Caco-2 (cell line): Measurements from ENCODE around the gene FGFBP3. TPM values are rescaled to one million over a fixed set of nuclear protein-coding genes. Genes with fewer than 3 reads are reported as not detected.

ENCODE experiments used
- BruUV-seq: library from RNA; stranded (reverse); fragments of 400-500 nt; replicated peaks from 2 replicates; lab custom pipeline; 2021; lab: Mats Ljungman, UMichigan
- CTCF ChIA-PET: fragments of 300-600 bp; sonication (Branson Sonifier 250); formaldehyde crosslinking; loops from one replicate; lab custom pipeline; 2022; ENCODE audit warnings: antibody characterized with exemption; lab: Charles Lee
- POLR2A ChIA-PET: fragments of 300-600 bp; sonication (Branson Sonifier 250); formaldehyde crosslinking; loops from one replicate; lab custom pipeline; 2022; ENCODE audit warnings: antibody characterized with exemption; lab: Charles Lee
- DNase-seq, 2 experiments: peaks; one replicate each; pipeline versions ENCODE4 v3.0.0 to v3.0.0-alpha.2; 2020 to 2022
- H3K27me3 ChIP-seq: replicated peaks from 2 replicates; pipeline ENCODE4 v1.6.0; 2011; ENCODE audit warnings: low read length; ENCODE audit not compliant: control insufficient read depth, insufficient read depth
- H3K36me3 ChIP-seq: 2 replicates; pipeline ENCODE4 v1.5.1; 2011; ENCODE audit warnings: low read length; ENCODE audit not compliant: control insufficient read depth, insufficient read depth
- H3K4me1 ChIP-seq: fragments of 250-450 bp; sonication (Bioruptor Pico); 2 replicates; pipeline ENCODE4 v1.5.1; 2020; ENCODE audit warnings: mild to moderate bottlenecking
- H3K4me3 ChIP-seq: 2 replicates; pipeline ENCODE4 v1.5.1; 2011; ENCODE audit warnings: low read depth, mild to moderate bottlenecking, control low read depth, low read length
- H3K9me3 ChIP-seq: fragments of 250-450 bp; sonication (Bioruptor Pico); 2 replicates; pipeline ENCODE4 v1.5.1; 2020; ENCODE audit warnings: mild to moderate bottlenecking, moderate library complexity
- H3K27ac Mint-ChIP-seq: one replicate; pipeline ENCODE4 v1.8.0; 2022; ENCODE audit warnings: mixed read lengths; ENCODE audit not compliant: unreplicated experiment
- H3K27me3 Mint-ChIP-seq: one replicate; pipeline ENCODE4 v1.8.0; 2022; ENCODE audit warnings: mixed read lengths; ENCODE audit not compliant: insufficient read depth, unreplicated experiment
- H3K36me3 Mint-ChIP-seq: one replicate; pipeline ENCODE4 v1.8.0; 2022; ENCODE audit warnings: mild to moderate bottlenecking, mixed read lengths; ENCODE audit not compliant: insufficient read depth, unreplicated experiment
- H3K4me1 Mint-ChIP-seq: one replicate; pipeline ENCODE4 v1.8.0; 2022; ENCODE audit warnings: low read depth, mixed read lengths; ENCODE audit not compliant: unreplicated experiment
- H3K4me3 Mint-ChIP-seq: one replicate; pipeline ENCODE4 v1.8.0; 2022; ENCODE audit warnings: mild to moderate bottlenecking, moderate library complexity, mixed read lengths; ENCODE audit not compliant: unreplicated experiment
- H3K9me3 Mint-ChIP-seq: one replicate; pipeline ENCODE4 v1.8.0; 2022; ENCODE audit warnings: mixed read lengths; ENCODE audit not compliant: unreplicated experiment
- CTCF ChIP-seq, 2 experiments: fragments of 200-600 bp in 1 of 2; IDR thresholded peaks; 1 replicate in 1 of 2; 2 replicates in 1 of 2; pipeline versions ENCODE4 v1.5.1 to v1.8.0; 2011 to 2022; ENCODE audit warnings: antibody characterized with exemption in 1 of 2, control low read depth in 1 of 2, inconsistent platforms in 1 of 2, low read depth in 1 of 2, low read length in 1 of 2, mild to moderate bottlenecking in 1 of 2, moderate library complexity in 1 of 2; ENCODE audit not compliant: insufficient read depth in 1 of 2, severe bottlenecking in 1 of 2, unreplicated experiment in 1 of 2
- intact Hi-C: fragments of 100-400 bp; cut with micrococcal nuclease; formaldehyde crosslinking; loops from one replicate; pipeline ENCODE4 v1.10.0; 2022; ENCODE audit not compliant: unreplicated experiment
- total RNA-seq: library from RNA; stranded (reverse); gene quantifications from 2 replicates; pipeline ENCODE4 v1.2.3, GENCODE V29; 2022

The FGFBP3 gene
- total RNA-seq, 1 experiment from 2014 or later, result 3.6 TPM

GRCh38 chr10:91856637-91857036 is 52.6 kb downstream of the FGFBP3 start:
- peak; percentile 37 to 77 for TF ChIP-seq CTCF (IDR thresholded peaks at IDR 0.05; ENCODE audit: insufficient read depth in 1 of 2, low read depth in 1 of 2, low read length in 1 of 2, severe bottlenecking in 1 of 2, unreplicated experiment in 1 of 2)
- Histone ChIP-seq H3K4me1 (no peaks in the 10 kb centered on the region), H3K27me3 (no peaks in the 10 kb centered on the region), H3K9me3 (no peaks in the 10 kb centered on the region), H3K4me3 (no peak overlapping the region), H3K36me3 (0 out of 2 replicates have a peak, but pooled peaks cover 2% of the 10 kb centered on the region)
- no peaks in the 10 kb centered on the region for H3K27me3 Mint-ChIP-seq
- intact Hi-C loops, result loop anchor here (1.0 to 2.0 kb wide), 4 partner anchors 53 to 578 kb away; partner anchors contain the start of gene FGFBP3
- BruUV-seq, result no TSS peak
- H3K4me1 Mint-ChIP-seq, result no peaks in the 10 kb centered on the region
- no peak overlapping the region for H3K4me3 Mint-ChIP-seq
- CTCF ChIA-PET, result interaction anchor here (1.1 to 1.4 kb wide), 3 partner anchors 31 to 56 kb away, joined by 3 to 11 read pairs (median 3); partner anchors contain the start of gene FGFBP3
- no peak overlapping the region for H3K27ac Mint-ChIP-seq
- POLR2A ChIA-PET, result interaction anchor here (1.0 kb wide), 1 partner anchor 46 kb away, joined by 3 read pairs; no protein-coding TSS in a partner anchor
- H3K9me3 Mint-ChIP-seq, result no peaks in the 10 kb centered on the region
- peak in 1 of 2 experiments; percentile 33 for DNase-seq
- H3K36me3 Mint-ChIP-seq, result peaks cover 59% of the 10 kb centered on the region

Other genes with a start within 250 kb of the FGFBP3 start
- 46.7 and 48.5 TPM in 2 replicates for gene TNKS2, start 111.1 kb downstream of the FGFBP3 start, total RNA-seq
- gene BTAF1, start 14.3 kb upstream of the FGFBP3 start, total RNA-seq, result 47.7 and 49.7 TPM in 2 replicates